CD1c-positive myeloid dendritic cell (primary cell): ENCODE data around the gene DTNBP1.
A peak's percentile ranks its signal among the peaks of the same experiment; 100 is the strongest.

Source experiments
- DNase-seq: peaks from one replicate; pipeline ENCODE4 v3.0.0-alpha.2; 2016; ENCODE audit errors: extremely low spot score

DTNBP1 gene

DNA sequence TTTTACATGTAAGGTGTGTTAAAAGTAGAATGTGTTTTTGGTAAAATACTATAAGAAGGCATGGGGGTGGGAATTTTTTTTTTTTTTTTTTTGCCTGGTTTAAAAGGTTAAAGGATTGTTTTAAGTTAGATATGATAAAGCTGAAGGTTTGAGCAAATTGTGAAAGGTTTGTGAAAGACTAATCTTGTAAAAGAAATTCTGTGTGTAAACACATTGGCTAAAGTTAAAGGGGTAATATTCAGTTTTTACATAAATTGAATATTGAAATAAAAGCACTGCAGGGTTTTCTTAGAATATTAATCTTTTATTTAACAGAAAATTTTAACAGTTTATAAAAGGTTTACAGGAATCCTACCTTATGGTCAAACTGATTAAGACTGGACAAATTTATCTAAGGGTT is 105.7 kb downstream of the DTNBP1 start:
- DNase-seq = no peak

- no peak for DNase-seq
These were observed 106.1 kb downstream of the DTNBP1 start for GRCh38 chr6:15556711-15557110.

DNA sequence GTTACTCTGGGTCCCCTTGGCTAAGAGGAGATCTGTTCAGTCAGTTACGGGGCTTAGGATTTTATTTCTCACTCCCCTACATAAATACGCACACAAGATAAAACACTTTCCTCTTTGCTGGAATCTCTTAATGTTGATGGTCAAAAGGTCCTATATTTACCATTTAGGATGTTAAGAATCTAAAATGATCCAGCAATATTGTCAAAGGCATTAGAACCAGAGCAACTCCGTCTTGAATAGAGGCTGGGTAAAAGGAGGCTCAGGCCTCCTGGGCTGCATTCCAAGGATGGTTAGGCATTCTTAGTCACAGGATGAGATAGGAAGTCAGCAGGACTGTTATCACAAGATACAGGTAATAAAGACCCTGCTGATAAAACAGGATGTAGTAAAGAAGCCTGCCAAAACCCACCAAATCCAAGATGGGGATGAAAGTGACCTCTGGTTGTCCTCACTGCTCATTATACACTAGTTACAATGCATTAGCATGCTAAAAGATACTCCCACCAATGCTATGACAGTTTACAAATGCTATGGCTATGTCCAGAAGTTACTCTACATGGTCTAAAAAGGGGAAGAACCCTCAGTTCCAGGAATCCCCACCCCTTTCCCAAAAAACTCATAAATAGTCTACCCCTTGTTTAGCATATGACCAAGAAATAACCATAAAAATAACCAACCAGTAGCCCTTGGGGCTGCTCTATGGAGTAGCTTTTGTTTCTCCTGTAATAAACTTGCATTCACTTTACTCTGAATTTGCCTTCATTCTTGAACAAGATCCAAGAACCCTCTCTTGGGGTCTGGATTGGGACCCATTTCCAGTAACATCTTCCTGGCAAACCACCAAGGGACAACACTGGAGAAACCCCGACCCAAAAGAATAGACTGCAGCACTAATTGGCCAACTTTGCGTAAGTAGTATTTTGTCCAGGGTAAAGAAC is 107.5 kb downstream of the DTNBP1 start:
- peak; percentile 48 for DNase-seq

- no peak for DNase-seq
These were observed 108.1 kb downstream of the DTNBP1 start for GRCh38 chr6:15554728-15555100.

GRCh38 chr6:15553736-15554294 is 109.0 kb downstream of the DTNBP1 start:
- DNase-seq = peak; percentile 32

DNA sequence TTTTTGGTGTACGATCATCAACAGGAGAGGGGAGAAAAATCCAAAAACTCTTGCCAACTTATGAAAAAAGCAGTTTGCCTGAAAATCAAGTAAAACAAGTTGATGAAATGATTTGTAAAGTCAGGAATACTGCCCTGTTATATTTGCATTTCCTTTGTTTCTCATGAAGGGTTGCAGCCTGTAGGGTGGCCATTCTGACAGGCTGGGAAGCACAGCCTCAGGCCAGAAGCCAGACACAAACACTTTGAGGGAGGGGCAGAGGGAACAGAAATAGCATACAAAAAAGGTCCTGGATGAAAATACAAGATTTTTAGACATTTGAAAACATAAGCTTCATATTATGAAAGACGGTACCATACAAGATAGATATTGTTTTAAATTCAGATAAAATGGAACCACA is 109.8 kb downstream of the DTNBP1 start:
- no peak for DNase-seq

DNA sequence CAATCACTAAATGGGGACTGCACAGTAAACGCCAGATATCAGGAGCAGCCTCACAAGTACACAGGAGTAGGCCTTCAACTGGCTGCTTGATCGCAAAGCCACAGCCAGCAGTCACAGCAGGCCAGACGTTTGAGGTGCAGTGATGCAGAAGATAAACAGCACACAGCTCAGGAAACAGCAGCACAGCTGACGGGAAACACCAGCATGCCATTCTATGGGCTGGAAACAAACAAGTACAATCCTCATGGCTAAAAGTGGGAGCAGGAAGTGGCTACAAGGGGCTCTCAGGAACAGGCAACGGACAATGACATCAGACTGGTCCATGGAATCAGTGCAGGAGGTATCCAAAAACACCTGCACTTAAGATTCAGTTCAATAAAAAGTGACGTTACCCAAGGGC is 111.0 kb downstream of the DTNBP1 start:
- DNase-seq = no peak

- no peak for DNase-seq
These were observed 111.6 kb downstream of the DTNBP1 start for GRCh38 chr6:15551262-15551661.

DNA sequence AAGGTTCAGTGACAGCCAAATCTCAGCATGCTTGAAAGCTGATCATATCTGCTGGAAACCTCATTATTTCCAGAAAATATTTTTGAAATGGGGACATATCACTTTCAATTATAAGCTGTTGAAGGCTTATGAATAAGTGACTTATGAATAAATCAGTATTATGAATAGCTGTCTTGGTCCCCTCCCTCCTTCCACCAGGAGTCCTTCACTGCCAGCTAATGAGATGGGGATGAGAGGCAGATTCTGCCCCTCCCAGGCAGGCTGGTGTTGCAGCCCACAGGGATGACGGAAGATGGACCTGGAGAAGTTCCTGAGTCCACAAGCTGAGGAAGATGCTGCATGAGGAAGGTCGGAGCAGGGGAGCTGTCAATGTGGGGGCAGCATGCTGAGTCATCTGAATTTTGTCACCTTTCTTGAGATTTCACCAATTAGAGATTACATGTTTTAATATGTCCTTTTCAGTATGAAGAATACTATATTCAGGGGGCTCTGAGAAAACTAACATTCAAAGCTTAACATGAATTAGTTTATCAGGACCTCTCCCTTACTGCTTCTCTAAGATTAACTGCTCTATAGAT is 112.2 kb downstream of the DTNBP1 start:
- no peak for DNase-seq

GRCh38 chr6:15549371-15549770 is 113.5 kb downstream of the DTNBP1 start:
- peak; percentile 68 for DNase-seq

- DNase-seq = no peak
These were observed 115.4 kb downstream of the DTNBP1 start for GRCh38 chr6:15547400-15547799.

GRCh38 chr6:15546591-15546990 is 116.2 kb downstream of the DTNBP1 start:
- DNase-seq = no peak

DNA sequence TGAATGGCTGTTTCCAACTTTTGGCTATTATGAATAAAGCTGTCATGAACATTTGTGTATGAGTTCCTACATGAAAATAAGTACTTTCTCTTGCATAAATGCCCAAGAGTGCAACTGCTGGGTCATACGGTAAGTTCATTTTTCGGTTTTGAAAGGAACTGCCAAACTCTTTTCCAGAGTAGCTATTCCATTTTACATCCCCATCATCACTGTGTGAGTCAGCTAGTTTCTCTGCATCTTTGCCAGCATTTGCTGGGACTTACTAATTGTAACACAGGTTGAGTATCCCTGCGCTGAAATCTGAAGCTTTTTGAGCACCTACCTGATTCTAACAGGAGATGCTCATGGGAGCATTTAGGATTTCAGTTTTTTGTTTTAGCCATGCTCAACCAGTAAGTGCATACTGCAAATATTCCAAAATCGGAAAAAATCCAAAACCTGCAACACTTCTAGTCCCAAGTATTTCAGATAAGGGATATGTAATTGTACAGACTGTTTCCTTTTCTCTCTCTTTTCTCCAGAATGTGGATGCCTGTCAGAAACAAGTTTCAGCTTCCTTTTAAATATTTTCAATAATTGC is 118.4 kb downstream of the DTNBP1 start:
- DNase-seq = no peak

GRCh38 chr6:15543332-15543917 is 119.4 kb downstream of the DTNBP1 start:
- DNase-seq = peak; percentile 67

GRCh38 chr6:15539722-15540270 is 123.0 kb downstream of the DTNBP1 start:
- DNase-seq = no peak

DNA sequence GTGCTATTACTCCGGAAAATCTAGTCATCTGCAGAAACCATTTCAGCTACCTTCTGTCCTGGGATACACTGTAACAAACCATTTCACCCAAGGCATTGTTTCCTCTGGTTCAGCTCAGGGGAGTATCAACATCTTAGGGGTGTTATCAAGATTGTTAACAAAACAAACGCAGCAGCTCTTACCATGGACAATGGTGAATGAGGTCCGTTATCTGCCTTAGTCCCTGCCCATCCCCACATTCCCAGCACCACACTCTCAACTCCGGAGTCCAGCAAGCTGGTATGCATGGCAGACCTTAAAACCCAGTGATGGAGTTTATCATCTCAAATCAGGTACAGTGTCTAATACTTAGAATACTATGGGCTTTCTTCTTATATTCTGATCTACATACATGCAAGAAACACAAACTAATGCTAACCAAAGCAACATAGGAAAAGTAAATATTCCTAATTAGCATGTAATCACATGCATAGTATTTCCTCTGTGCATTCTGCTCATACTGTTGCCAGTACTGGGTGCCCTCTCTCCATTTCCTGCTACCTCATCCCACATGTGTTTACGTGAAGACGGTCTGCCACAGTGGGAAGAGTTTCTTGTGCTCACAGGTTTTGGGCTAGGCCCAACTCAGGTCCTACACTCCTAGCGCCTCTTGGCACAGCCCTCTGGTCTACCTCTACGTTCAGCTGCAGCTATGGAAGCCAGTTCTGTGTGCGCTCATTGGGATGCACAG is 123.9 kb downstream of the DTNBP1 start:
- no peak for DNase-seq

DNA sequence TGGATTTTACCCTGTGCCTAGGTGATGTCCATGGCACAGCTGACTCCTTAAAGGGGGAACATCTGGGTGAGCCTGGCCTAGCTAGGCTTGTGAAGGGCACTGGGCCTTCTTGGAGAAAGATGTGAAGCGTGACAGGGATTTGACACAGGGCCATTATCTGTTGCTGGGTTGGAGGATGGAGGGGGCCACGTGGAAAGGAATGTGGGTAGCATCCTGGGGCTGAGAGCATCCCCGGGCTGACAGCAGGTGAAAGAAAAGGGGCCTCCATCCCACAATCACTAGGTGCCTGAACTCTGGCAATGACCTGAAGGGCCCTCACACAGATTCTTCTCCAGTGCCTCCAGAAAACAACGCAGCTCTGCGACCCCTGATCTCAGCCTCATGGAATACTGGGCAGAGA is 124.7 kb downstream of the DTNBP1 start:
- no peak for DNase-seq

GRCh38 chr6:15536198-15536955 is 126.5 kb downstream of the DTNBP1 start:
- DNase-seq = no peak

DNA sequence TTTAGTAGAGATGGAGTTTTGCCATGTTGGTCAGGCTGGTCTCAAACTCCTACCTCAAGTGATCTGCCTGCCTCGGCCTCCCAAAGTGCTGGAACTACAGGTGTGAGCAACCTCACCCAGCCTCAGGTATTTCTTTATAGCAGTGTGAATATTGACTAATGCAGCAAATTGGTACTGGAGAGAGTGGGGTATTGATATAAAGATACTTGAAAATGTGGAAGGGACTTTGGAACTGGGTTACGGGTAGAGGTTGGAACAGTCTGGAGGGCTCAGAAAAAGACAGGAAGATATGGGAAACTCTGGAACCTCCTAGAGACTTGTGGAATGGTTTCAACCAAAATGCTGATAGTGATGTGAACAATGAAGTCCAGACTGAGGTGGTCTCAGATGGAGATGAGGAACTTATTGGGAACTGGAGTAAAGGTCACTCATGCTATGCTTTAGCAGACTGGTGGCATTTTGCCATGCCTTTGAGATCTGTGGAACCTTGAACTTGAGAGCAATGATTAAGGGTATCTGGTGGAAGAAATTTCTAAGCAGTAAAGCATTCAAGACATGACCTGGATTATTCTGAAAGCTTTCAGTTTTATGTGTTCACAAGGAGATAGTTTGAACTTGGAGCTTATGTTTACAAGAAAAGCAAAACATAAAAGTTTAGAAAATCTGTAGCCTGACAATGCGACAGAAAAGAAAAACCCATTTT is 127.2 kb downstream of the DTNBP1 start:
- DNase-seq = no peak

DNA sequence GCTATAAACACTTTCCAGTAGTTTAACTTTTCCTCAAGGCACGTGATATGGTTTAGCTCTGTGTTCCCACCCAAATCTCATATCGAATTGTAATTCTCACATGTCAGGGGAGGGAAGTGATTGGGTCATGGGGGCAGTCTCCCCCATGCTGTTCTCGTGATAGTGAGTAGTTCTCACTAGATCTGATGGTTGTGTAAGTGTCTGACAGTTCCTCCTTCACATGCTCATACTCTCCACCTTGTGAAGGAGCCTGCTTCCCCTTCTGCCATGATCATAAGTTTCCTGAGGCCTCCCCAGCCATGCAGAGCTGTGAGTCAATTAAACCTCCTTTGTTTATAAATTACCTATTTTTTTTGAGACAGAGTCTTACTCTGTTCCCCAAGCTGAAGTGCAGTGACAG is 127.9 kb downstream of the DTNBP1 start:
- peak; percentile 82 for DNase-seq
